ENCODE data around the gene HSD17B3.

DNA sequence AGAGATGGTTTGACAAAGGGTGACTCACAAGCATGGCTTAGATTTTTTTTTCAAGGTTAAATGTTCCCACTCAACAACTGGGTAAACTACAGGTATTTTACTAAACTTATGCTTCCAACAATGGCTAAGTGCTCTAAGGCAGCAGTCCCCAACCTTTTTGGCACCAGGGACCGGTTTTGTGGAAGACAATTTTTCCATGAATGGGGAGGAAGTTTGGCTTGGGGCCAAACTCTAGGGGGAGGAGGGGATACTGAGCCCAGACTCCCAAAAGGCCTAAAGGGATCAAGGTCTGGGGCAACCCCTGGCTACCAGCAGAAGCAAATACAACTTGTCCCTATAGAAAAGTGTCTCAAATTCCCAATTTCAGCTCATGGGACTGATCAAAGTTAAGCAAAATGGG lies 32.0 kb upstream of the HSD17B3 start:
- TF ChIP-seq, protein P1, sequence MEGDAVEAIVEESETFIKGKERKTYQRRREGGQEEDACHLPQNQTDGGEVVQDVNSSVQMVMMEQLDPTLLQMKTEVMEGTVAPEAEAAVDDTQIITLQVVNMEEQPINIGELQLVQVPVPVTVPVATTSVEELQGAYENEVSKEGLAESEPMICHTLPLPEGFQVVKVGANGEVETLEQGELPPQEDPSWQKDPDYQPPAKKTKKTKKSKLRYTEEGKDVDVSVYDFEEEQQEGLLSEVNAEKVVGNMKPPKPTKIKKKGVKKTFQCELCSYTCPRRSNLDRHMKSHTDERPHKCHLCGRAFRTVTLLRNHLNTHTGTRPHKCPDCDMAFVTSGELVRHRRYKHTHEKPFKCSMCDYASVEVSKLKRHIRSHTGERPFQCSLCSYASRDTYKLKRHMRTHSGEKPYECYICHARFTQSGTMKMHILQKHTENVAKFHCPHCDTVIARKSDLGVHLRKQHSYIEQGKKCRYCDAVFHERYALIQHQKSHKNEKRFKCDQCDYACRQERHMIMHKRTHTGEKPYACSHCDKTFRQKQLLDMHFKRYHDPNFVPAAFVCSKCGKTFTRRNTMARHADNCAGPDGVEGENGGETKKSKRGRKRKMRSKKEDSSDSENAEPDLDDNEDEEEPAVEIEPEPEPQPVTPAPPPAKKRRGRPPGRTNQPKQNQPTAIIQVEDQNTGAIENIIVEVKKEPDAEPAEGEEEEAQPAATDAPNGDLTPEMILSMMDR (IDR thresholded peaks at IDR 0.05), result no peak
- no peak for TF ChIP-seq POLR2A (IDR thresholded peaks at IDR 0.05)
